Activated CD4-positive, alpha-beta T cell treated with anti-CD3 and anti-CD28 coated beads, Interleukin-2, amount 10 ng/mL, durations not matched to agents 24 days and 14 days (primary cell): ENCODE results near the gene IQCH. TPM values are rescaled to one million over a fixed set of nuclear protein-coding genes. Genes with fewer than 3 reads are reported as not detected.

Source experiments
- DNase-seq: peaks from one replicate; pipeline ENCODE4 v3.0.0; 2022
- H3K27ac Mint-ChIP-seq: one replicate; pipeline ENCODE4 v1.8.0; 2022; ENCODE audit warnings: mild to moderate bottlenecking, mixed read lengths
- H3K27me3 Mint-ChIP-seq: one replicate; pipeline ENCODE4 v1.8.0; 2022; ENCODE audit warnings: mixed read lengths
- H3K36me3 Mint-ChIP-seq: one replicate; pipeline ENCODE4 v1.8.0; 2022; ENCODE audit warnings: low read depth, mild to moderate bottlenecking, mixed read lengths
- H3K4me1 Mint-ChIP-seq: one replicate; pipeline ENCODE4 v1.8.0; 2021; ENCODE audit warnings: mixed read lengths
- H3K4me3 Mint-ChIP-seq: one replicate; pipeline ENCODE4 v1.8.0; 2022; ENCODE audit warnings: mild to moderate bottlenecking, moderate library complexity, mixed read lengths
- H3K9me3 Mint-ChIP-seq: one replicate; pipeline ENCODE4 v1.8.0; 2021; ENCODE audit warnings: mixed read lengths
- intact Hi-C: fragments of 100-400 bp; cut with micrococcal nuclease; formaldehyde crosslinking; loops from one replicate; pipeline ENCODE4 v1.15.1; 2023
- total RNA-seq: library from RNA; stranded (reverse); gene quantifications from 2 replicates; pipeline ENCODE4 v1.2.3, GENCODE V29; 2022

The IQCH gene
- total RNA-seq, 1 donor from 2014 or later = 0.70 TPM

DNA sequence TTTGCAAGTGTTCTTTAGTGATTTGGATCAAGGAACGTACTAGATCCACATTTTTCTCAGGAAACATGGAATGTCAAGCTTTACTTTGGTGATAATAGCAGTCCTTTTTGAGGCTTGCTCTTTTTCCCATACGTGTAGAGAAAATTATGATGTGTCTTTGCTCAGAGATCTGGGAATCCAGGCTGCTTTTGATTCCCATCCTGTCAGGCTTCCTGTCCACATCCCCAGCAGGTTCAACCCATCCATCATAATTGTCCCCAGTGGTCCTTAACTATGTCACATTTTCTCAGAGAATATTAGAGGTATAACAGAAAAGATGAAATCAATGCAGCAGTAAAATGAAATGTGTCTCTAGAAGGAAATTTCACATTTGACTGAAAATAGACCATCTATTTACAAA is 111.4 kb downstream of the IQCH start:
- no peaks in the 10 kb centered on the region for H3K9me3 Mint-ChIP-seq
- intact Hi-C loops = no loop called here

DNA sequence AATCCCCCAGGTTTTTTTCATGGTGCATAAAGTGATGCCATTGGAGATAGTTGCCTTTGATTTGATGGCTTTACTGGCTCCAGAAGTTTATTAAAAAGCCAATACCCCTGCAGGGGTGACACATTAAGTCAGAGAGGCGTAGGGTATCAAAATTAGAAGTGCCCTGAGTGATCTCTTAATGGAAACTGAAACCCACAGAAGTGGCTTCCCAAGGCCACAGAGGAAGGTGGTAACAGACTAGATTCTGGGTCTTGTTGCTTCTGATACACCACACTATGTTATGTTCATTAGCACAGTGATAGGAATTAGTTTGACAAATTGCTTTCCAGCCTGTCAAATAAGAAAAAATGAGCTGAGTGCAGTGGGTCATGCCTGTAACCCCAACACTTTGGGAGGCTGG is 112.3 kb downstream of the IQCH start:
- H3K4me1 Mint-ChIP-seq = no peaks in the 10 kb centered on the region
- intact Hi-C loops = no loop called here
- H3K36me3 Mint-ChIP-seq = no peaks in the 10 kb centered on the region
- no peaks in the 10 kb centered on the region for H3K9me3 Mint-ChIP-seq
- H3K27me3 Mint-ChIP-seq = peaks cover 29% of the 10 kb centered on the region
- no peak overlapping the region for H3K4me3 Mint-ChIP-seq
- H3K27ac Mint-ChIP-seq = no peak overlapping the region
- DNase-seq = no peak

More for the DNA sequence above, 111.4 kb downstream of the IQCH start:
- no peaks in the 10 kb centered on the region for H3K4me1 Mint-ChIP-seq
- peaks cover 27% of the 10 kb centered on the region for H3K27me3 Mint-ChIP-seq
- H3K27ac Mint-ChIP-seq = no peak overlapping the region
- DNase-seq = no peak
- H3K36me3 Mint-ChIP-seq = no peaks in the 10 kb centered on the region
- H3K4me3 Mint-ChIP-seq = no peak overlapping the region

DNA sequence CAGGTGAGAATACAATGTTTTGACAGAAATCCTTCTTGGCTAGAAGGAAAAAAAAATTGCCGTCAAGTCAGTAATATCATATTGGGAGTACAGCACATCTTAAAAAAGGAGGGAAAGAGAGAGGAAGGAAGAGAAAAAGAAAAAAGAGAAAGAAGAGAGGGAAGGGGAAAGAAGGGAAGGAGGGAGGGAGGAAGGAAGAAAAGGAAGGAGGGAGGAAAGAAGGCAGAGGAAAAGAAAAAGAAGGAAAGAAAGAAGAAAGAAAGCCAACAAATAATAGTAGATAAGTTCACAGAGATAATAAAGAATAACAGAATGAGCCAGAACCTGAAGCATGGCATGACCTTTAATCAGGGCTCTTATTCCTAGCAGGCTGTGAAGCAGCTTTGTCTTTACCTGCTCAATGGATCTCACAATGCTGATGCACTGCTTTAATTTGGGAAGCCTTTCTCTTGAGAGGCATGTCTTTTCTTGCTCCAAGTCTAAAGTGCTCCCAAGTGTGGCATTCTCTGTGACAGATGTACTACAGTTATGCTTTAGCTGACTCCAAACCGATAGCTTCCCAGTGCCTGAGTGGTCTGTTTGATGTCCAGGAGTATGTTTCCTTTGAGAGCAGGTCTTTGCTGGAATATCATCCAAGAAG is 114.9 kb downstream of the IQCH start:
- Mint-ChIP-seq H3K4me3 (no peak overlapping the region), H3K27me3 (peaks cover 32% of the 10 kb centered on the region), H3K9me3 (no peaks in the 10 kb centered on the region), H3K27ac (no peak overlapping the region), H3K4me1 (no peaks in the 10 kb centered on the region), H3K36me3 (no peaks in the 10 kb centered on the region)
- no peak for DNase-seq
- intact Hi-C loops = no loop called here

DNA sequence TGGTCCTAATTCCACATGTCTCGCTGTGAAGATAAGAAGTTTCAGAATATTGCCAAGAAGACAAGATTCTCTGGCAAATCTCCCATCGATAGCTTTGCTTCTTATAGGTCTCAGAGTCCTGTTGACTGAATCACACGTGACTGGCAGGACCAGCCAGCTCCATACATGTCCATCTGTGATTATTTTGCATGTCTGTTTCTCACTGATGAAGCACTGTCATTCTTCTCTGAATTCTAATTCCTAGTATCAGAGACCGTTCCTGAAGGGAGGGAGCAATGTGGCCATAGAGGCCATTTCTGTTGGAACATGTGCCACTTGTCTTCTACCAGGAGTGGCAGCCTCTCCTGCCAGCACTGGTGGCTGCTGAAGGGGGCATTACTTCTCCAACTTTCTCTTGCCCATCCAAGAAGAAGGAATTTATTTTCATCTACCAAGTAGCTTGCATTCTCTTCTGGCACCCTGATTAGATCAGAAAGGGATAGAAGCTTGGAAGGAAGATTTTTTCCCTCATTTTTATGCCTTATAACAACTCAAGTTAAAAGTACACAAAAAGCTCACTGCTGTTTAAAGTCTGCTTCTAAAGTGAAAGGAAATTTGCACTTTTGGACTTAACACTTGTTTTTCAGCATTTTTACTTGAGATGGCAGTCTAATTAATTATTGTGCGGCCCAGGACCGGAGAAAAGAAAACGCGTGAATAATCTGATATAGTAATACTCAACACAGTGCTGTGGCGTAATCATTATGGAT is 115.8 kb downstream of the IQCH start:
- no peak for DNase-seq
- H3K27me3 Mint-ChIP-seq = peaks cover 36% of the 10 kb centered on the region
- intact Hi-C loops = no loop called here
- no peaks in the 10 kb centered on the region for H3K36me3 Mint-ChIP-seq
- no peak overlapping the region for H3K27ac Mint-ChIP-seq
- H3K4me3 Mint-ChIP-seq = no peak overlapping the region
- H3K9me3 Mint-ChIP-seq = no peaks in the 10 kb centered on the region
- no peaks in the 10 kb centered on the region for H3K4me1 Mint-ChIP-seq

DNA sequence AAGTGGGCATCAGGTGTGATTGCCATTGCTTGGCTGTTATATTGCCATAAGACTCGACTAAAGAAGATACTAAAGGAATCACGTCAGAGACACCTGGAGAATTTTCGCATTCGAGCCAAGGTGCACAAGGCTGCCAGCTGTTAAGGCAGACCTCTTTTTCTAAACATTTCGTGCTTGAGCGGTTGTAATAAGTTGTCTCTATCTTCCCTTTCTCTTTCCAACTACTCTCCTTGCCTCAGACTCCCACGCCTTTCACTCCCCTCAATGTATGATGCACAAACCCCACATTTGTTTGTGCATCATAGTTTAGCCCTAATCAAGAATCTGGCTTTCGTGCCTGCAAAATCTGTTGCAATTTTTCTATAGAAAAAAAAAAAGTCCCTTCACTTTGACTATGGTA is 118.0 kb downstream of the IQCH start:
- Mint-ChIP-seq H3K4me1 (no peaks in the 10 kb centered on the region), H3K27ac (no peak overlapping the region), H3K9me3 (no peaks in the 10 kb centered on the region), H3K36me3 (no peaks in the 10 kb centered on the region), H3K27me3 (peaks cover 37% of the 10 kb centered on the region), H3K4me3 (no peak overlapping the region)
- intact Hi-C loops = no loop called here
- no peak for DNase-seq

DNA sequence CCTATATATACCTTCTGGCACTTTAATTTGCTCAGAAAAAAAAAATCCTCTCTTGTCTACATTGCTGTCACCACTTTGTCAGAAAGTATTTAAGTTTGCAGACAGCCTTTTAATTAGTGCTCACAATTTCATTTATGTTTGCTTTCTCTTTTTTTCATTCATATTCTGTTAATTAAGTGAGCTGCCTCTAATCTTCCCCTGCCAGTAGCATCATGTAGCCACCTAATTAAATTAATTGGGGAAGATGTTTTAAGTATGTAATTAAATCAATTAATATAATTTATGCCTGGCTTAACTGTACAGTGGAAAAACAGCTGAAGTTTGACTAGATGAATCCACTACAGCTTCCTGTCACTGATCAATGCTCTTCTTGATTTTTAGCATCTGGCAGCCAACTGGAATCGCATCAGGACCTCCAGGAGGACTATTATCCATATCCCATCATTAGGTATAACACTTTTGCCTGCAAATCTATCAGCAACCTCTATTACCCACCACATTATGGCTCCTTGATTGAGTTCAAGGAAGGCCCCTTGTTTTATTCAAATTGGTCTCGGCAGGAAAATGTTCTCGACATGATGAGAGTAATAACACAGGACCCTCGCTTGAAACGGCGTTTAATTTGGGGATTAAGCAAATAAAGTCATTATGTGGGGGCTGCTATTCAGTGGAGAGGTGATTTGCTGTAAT is 118.5 kb downstream of the IQCH start:
- DNase-seq = no peak
- Mint-ChIP-seq H3K27me3 (peaks cover 39% of the 10 kb centered on the region), H3K27ac (no peak overlapping the region), H3K36me3 (no peaks in the 10 kb centered on the region), H3K9me3 (no peaks in the 10 kb centered on the region), H3K4me3 (no peak overlapping the region), H3K4me1 (no peaks in the 10 kb centered on the region)
- intact Hi-C loops = no loop called here

DNA sequence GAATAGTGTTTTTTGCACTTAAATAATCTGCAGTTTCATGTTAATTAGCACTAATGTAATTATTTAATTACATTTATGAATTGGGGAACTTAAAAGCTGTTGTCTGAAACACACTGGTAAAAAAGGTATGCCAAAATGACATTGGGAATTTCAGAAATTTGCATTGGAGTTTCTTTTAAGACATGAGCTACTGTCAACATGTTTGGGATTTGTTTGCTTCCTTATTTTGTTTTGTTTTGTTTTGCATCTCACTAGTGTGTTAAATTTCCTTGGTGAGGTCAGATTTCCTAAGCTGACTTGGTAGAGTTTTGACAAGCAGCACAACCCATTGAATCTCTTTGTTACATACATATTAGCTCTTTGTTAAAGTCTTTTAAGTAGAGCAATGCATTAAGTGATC is 119.4 kb downstream of the IQCH start:
- Mint-ChIP-seq H3K36me3 (no peaks in the 10 kb centered on the region), H3K9me3 (no peaks in the 10 kb centered on the region), H3K4me1 (no peaks in the 10 kb centered on the region), H3K27ac (no peak overlapping the region), H3K27me3 (peaks cover 39% of the 10 kb centered on the region), H3K4me3 (no peak overlapping the region)
- no peak for DNase-seq
- intact Hi-C loops = no loop called here

DNA sequence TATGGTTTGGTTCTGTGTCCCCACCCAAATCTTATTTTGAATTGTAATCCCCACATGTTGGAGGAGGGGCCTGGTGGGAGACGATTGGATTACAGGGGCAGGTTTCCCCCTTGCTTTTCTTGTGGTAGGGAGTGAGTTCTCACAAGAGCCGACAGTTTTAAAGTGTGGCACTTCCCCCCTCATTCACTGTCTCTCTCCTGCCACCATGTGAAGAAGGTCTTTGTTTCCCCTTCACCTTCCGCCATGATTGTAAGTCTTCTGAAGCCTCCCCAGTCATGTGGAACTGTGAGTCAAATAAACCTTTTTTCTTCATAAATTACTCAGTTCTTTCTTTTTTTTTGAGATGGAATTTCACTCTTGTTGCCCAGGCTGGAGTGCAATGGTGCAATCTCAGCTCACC is 124.9 kb downstream of the IQCH start:
- Mint-ChIP-seq H3K27me3 (peaks cover 31% of the 10 kb centered on the region), H3K9me3 (peaks cover 6% of the 10 kb centered on the region), H3K4me1 (no peaks in the 10 kb centered on the region), H3K27ac (no peak overlapping the region), H3K36me3 (no peaks in the 10 kb centered on the region), H3K4me3 (no peak overlapping the region)
- intact Hi-C loops = no loop called here
- no peak for DNase-seq

DNA sequence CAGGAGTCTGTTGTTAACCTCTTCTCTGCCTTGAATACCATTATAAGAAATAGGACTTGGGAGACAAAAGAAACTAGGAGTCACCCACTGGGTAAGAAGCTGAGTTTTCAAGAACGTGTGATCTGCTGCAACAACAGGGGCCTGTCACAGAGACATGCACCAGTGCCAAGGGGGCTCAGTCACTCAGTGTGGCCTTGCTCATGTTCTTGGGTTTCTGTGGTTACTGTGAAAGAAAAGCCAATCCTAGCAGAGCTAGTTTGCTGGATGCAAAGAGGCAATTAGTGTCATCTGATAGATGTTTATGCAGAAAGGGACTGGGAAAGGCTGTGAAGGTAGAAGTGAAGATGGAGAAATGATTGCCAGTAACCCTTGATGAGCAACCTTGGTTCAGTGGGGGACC is 126.3 kb downstream of the IQCH start:
- Mint-ChIP-seq H3K4me3 (no peak overlapping the region), H3K27ac (no peak overlapping the region), H3K27me3 (peaks cover 35% of the 10 kb centered on the region), H3K9me3 (peaks cover 6% of the 10 kb centered on the region), H3K4me1 (no peaks in the 10 kb centered on the region), H3K36me3 (no peaks in the 10 kb centered on the region)
- intact Hi-C loops = no loop called here
- DNase-seq = no peak

DNA sequence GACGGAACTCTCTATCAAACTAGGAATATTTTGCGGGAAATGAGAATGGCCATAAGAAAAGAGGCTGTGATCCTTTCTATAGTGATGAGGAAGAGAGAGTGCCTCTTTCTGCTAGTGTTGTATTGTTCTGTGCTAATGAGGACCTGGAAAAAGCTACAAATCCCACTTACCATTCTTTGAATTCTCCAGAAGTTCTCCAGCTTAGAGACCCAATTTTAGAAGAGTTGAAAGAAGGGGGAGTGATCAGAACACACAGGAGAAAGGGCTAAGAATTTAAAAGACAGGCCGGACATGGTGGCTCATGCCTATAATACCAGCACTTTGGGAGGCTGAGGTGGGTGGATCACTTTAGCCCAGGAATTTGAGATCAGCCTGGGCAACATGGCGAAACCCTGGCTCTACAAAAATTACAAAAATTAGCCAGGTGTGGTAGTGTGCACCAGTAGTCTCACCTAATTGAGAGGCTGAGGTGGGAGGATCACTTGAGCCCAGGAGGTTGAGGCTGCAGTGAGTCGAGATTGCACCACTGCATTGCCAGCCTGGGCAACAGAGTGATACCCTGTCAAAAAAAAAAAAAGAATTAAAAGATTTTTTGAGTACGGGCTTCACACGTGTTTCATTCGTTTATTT is 126.9 kb downstream of the IQCH start:
- Mint-ChIP-seq H3K9me3 (peaks cover 6% of the 10 kb centered on the region), H3K36me3 (no peaks in the 10 kb centered on the region), H3K4me1 (no peaks in the 10 kb centered on the region), H3K4me3 (no peak overlapping the region), H3K27ac (no peak overlapping the region), H3K27me3 (peaks cover 37% of the 10 kb centered on the region)
- no peak for DNase-seq
- intact Hi-C loops = no loop called here

DNA sequence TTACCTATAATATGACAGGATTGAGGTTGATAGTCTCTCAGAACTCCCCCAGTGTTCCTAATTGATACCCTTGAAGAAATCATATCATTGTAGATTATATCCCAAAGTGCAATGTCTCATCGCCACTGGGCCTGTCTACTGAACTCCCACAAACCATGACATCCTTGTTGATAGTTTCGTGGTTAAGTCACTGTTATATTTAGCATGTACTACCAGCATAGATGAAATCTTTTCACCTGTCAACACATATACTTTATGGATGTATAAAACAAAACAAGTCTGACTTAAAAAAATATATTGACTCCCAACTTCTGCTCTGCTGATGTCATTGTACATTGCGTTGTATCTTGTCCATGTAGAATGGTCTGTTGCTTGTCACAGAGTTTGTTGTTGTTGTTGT is 128.1 kb downstream of the IQCH start:
- Mint-ChIP-seq H3K4me1 (no peaks in the 10 kb centered on the region), H3K9me3 (peaks cover 6% of the 10 kb centered on the region), H3K27me3 (peaks cover 38% of the 10 kb centered on the region), H3K36me3 (no peaks in the 10 kb centered on the region), H3K4me3 (no peak overlapping the region), H3K27ac (no peak overlapping the region)
- no peak for DNase-seq
- intact Hi-C loops = no loop called here

DNA sequence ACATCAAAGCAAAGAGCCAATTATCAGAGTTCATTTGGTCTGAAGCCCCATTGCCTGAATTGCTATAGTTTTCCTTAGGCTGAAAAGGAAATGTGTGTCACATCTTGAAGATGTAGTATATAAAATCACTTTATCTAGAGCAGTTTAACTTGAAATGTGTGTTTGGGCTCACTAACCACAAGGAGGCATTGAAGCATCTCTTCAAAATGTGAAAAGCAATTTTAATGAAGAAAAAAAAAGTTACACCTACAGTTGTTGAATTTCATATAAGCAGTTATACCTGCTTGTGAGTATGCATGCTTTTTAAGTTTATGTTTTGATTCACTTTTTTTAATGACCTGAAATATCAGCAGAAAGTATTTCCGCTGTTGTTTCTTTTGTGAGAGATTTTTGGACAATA is 129.3 kb downstream of the IQCH start:
- H3K36me3 Mint-ChIP-seq = no peaks in the 10 kb centered on the region
- intact Hi-C loops = no loop called here
- no peaks in the 10 kb centered on the region for H3K4me1 Mint-ChIP-seq
- no peak for DNase-seq
- H3K4me3 Mint-ChIP-seq = no peak overlapping the region
- peaks cover 40% of the 10 kb centered on the region for H3K27me3 Mint-ChIP-seq
- peaks cover 6% of the 10 kb centered on the region for H3K9me3 Mint-ChIP-seq
- no peak overlapping the region for H3K27ac Mint-ChIP-seq

DNA sequence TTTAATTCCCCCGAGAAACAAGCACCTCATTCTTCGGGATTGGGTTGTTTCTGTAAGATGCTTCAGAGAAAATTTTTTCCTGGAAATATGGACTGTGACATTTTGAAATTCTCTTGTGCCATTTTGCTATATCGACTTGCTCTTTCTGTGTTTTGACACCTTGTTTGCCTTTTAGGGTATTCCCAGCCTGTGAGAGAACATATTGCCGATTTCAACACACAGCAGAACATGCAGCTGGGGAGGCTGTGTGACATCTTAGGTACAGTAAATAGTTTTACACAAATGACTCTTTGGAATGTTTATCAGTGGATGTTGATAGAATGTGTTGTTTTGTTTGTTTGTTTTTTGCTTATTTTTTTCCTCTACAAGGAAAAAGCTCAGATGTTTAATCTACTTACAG is 130.2 kb downstream of the IQCH start:
- Mint-ChIP-seq H3K27ac (no peak overlapping the region), H3K4me1 (no peaks in the 10 kb centered on the region), H3K36me3 (no peaks in the 10 kb centered on the region), H3K4me3 (no peak overlapping the region), H3K9me3 (peaks cover 6% of the 10 kb centered on the region), H3K27me3 (peaks cover 39% of the 10 kb centered on the region)
- intact Hi-C loops = no loop called here
- no peak for DNase-seq

DNA sequence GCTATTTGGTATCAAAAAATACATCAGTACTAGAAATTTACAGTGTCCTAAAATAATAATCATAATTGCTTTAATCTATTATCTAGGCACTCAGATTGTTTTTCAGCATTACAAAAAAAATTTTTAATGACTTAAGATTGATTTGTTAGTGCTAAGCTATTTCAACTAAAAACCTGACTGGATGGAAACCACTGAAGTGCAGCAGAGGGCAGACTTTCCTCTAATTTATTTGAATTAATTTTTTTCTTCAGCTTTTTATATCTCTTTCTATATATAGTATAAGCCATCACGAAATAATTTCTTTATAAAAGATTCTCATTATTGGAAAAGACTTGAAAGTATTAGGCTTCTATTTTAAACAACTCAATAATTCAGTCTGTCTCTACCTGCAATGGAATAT is 131.4 kb downstream of the IQCH start:
- intact Hi-C loops = no loop called here
- Mint-ChIP-seq H3K4me3 (no peak overlapping the region), H3K27me3 (peaks cover 44% of the 10 kb centered on the region)

More for the DNA sequence above, 131.4 kb downstream of the IQCH start:
- Mint-ChIP-seq H3K9me3 (peaks cover 5% of the 10 kb centered on the region), H3K36me3 (no peaks in the 10 kb centered on the region), H3K4me1 (no peaks in the 10 kb centered on the region), H3K27ac (no peak overlapping the region)
- no peak for DNase-seq
